GM19239 (cell line): Measurements from ENCODE around the gene THBD.

Source experiments
- DNase-seq: peaks from one replicate; pipeline ENCODE4 v3.0.0; 2011; ENCODE audit warnings: low spot score; ENCODE audit not compliant: insufficient read length
- FAIRE-seq: peaks from 2 replicates; lab custom pipeline; 2011; peaks lifted over from hg19 to GRCh38; lab: Jason Lieb, UNC

THBD gene

GRCh38 chr20:23085436-23086055 is 36.1 kb upstream of the THBD start:
- FAIRE-seq (no peak), DNase-seq (no peak)

- DNase-seq (no peak), FAIRE-seq (no peak)
Measured at GRCh38 chr20:23084845-23085365, 35.4 kb upstream of the THBD start.

GRCh38 chr20:23084282-23084844 is 34.9 kb upstream of the THBD start:
- DNase-seq (no peak), FAIRE-seq (no peak)

DNA sequence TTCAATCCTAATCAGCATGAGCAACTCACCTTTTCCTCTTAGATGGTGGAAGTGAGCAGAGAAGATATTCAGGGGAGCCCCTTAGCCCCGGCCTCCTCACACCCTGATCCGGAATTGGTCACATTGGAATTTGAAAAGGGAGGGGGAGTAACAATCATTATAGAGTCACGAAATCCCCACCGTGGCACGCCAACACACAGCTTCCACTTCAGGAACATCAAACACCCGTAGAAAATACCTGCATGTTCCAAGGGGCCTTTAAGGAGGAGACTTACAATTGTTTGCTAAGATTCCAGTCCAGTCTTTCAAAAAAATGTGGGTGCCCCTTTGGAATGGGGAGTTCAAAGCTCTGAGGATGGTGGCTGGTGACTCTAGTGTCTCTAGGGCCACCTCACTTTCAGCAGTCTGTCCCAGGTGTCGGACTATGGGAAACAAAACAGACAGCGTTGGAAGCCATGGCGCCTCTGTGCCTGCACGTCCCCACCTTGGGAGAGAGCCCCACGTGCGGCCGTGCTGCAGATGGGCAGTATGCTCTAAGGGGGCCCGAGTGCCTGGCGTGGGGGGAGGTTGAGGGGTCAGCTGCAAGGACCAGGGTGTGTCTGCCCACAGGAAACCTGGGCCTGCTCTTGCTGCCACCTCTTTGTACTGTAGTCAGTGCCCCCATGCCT is 34.2 kb upstream of the THBD start:
- FAIRE-seq (no peak), DNase-seq (no peak)

DNA sequence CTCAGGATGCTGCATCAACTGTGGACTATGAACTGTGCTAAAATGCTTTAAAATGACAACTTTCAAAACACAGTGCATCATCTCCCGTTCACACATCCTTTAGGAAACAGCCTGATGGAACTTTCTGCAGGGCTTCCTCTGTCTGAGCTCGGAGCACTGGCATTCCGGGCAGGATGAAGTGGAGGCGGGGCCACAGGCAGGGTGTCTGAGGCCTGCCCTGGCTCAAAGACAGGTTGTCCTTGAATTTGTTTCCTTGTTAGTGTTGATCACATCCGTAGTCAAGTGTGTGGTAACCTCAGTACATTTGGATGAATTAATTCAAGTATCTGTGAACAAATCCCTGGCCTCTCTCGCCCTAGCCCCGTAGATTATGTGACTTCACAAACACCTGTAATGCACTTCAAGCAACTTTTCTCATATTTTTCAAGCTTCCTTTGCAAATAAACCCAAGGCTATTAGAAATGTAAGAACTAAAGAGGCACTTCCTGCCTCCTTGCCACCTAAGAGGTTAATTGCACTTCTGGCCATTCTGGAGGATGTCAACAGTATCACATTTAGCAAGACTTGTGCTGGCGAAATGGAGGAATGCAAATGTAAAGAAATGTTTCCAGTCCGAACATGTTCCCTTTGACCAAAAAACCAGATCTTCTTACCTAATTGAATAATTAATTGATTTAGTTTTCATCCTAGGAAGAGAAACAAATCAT is 33.5 kb upstream of the THBD start:
- FAIRE-seq = no peak
- no peak for DNase-seq

DNA sequence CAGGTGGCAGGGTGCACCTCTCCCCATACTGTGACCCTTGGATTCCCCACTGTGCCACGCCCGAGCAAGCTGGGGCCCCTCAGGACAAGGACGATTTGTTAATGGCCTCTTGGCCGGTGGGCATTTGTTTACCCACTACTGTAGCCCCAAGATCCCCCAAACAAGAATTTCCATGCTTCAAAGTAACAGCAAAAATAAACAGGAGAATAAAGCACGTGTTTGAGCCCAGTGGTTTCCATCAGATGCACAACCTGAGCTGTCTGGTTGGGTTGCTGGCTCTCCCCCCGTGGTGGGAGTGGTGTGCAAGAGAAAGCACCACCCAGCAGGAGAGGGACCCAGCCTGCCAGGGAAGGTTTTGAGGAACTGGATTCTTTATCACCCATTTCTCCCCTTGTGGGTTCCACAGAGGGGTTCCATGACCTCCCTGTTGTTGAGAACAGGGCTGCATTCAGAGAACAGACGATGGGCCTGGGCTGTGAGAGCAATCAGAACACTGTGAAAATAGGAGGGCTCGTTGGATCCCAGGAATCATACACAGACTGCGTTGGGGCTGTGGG is 31.9 kb upstream of the THBD start:
- no peak for FAIRE-seq
- DNase-seq = no peak

DNA sequence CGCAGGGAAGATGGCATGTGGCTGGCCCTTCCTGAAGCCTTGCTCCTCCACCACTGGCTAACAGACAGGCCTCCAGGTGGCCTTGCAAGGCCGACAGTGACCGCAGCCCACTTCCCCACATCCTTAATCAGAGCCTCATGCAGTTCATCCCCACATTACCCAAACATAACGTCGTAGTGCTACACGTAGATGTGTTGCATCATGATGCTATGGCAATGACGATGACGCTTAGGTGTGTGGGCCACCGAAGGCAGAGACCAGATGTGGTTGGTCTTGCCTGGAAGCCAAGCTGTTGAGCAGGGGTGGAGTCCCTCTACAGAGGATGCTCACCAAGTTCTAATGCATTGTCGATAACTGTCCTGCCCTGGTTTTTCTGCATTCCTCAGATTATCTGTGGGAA is 31.0 kb upstream of the THBD start:
- FAIRE-seq = no peak

GRCh38 chr20:23079926-23080325 is 30.5 kb upstream of the THBD start:
- FAIRE-seq (no peak), DNase-seq (no peak)

More for the DNA sequence above, 31.0 kb upstream of the THBD start:
- DNase-seq = no peak

- FAIRE-seq (no peak), DNase-seq (no peak)
Measured at GRCh38 chr20:23079016-23079351, 29.5 kb upstream of the THBD start.

GRCh38 chr20:23078351-23079015 is 29.0 kb upstream of the THBD start:
- DNase-seq (no peak), FAIRE-seq (no peak)

DNA sequence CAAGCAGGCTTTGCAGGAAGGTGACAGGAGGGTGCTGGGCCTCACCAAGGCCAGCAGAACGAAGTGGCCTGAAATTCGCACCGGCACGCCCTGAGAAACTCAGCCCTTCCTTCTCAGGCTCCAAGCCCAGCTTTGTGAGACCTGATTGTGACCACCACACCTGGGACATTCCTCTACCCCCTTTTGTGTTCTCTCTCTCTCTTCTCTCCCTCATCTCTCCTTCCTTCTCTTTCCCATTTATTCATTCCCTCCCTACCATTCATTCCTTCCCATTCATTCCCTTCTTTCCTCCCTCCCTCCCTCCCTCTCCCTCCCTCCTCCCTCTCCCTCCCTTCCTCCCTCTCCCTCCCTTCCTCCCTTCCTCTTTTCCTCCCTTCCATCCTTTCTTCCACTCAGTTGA is 27.8 kb upstream of the THBD start:
- FAIRE-seq (no peak), DNase-seq (no peak)

GRCh38 chr20:23074052-23074451 is 24.6 kb upstream of the THBD start:
- FAIRE-seq = no peak
- DNase-seq = no peak

- no peak for FAIRE-seq
- DNase-seq = no peak
Measured at GRCh38 chr20:23072892-23073586, 23.6 kb upstream of the THBD start.

DNA sequence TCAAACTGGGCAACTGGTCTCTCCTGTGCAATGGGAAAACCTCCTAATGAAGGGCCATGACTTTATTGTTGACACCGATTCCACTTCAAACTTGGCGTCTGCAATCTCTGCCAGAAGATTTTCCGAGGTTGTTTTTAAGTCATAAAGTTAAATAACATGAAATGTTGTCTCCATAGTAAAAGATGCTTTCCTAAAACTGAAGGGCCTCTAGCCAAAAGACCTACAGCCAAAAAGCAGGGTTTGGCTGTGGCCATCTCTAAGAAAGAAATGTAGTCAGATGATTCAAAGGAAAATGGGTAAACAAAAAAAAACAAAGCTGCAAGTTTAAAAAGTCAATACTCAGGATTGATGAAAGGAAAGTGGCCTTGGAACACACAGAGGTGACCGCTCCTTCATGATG is 22.5 kb upstream of the THBD start:
- DNase-seq = no peak
- no peak for FAIRE-seq

DNA sequence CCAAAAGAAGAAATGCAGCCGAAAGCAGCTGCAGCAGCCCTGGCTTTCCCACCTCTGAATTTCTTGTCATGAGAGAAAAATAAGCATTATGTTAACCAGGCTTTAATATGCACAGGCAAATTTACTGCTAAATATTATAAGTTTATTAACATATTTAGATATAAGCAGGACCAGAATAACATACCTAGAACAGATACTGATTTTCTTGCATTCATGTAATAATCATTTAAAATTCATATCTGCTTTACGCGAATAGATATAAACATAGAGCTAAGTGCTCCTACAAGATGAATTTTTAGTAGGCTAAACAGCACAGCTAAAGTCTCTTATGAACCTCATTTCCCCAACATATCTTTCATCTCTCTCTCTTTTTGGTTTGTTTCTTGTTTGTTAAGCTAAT is 21.9 kb upstream of the THBD start:
- no peak for FAIRE-seq
- DNase-seq = no peak

DNA sequence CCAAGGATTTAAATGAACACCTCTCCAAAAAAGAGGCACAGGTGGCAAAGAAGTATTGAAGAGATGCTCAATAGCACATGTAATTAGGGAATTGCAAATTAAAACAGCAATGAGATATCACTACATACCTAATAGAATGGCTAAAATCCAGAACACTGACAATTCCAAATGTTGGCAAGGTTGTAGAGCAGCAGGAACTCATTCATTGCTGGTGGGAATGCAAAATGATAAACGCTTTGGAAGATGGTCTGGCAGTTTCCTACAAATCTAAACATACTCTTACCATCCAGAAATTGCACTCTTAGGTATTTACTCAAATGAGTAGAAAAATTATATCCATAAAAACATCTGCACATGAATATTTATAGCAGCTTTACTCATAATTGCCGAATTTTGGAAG is 19.6 kb upstream of the THBD start:
- DNase-seq = no peak
- FAIRE-seq = no peak

GRCh38 chr20:23068283-23068682 is 18.8 kb upstream of the THBD start:
- no peak for DNase-seq
- FAIRE-seq = no peak

- DNase-seq (no peak), FAIRE-seq (no peak)
Measured at GRCh38 chr20:23066772-23067171, 17.3 kb upstream of the THBD start.

GRCh38 chr20:23065266-23066201 is 16.1 kb upstream of the THBD start:
- FAIRE-seq = no peak
- DNase-seq = no peak
